ENCODE measurements around the gene SLC10A4.
A peak's percentile ranks its signal among the peaks of the same experiment; 100 is the strongest.

The SLC10A4 gene

DNA sequence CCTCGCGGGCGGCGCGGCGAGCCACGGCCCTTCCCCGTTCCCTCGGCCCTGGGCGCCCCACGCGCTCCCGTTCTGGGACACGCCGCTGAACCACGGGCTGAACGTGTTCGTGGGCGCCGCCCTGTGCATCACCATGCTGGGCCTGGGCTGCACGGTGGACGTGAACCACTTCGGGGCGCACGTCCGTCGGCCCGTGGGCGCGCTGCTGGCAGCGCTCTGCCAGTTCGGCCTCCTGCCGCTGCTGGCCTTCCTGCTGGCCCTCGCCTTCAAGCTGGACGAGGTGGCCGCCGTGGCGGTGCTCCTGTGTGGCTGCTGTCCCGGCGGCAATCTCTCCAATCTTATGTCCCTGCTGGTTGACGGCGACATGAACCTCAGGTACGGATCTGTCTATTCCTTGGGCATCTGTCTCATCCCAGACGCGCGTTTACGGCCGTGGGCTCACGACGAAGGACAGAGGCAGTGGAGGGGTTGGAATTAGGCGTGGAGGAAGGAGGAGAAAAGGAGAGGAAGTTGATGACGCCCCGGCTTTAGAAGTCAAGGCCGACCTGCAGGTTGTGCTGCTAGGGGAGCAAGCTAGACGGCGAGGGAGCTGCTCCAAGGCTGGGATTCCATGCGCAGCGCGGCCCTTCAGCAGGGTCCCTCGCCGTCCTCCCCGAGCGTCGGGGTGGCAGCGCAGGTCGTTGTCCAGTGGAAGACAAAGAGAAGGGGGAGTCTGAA lies 792 bp downstream of the SLC10A4 start:
- no peak overlapping the region for H3K4me3 ChIP-seq (ENCODE audit: control insufficient read depth, low read depth, low read length)
- TF ChIP-seq, protein P1, sequence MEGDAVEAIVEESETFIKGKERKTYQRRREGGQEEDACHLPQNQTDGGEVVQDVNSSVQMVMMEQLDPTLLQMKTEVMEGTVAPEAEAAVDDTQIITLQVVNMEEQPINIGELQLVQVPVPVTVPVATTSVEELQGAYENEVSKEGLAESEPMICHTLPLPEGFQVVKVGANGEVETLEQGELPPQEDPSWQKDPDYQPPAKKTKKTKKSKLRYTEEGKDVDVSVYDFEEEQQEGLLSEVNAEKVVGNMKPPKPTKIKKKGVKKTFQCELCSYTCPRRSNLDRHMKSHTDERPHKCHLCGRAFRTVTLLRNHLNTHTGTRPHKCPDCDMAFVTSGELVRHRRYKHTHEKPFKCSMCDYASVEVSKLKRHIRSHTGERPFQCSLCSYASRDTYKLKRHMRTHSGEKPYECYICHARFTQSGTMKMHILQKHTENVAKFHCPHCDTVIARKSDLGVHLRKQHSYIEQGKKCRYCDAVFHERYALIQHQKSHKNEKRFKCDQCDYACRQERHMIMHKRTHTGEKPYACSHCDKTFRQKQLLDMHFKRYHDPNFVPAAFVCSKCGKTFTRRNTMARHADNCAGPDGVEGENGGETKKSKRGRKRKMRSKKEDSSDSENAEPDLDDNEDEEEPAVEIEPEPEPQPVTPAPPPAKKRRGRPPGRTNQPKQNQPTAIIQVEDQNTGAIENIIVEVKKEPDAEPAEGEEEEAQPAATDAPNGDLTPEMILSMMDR (IDR thresholded peaks at IDR 0.05; ENCODE audit: control insufficient read depth, insufficient read depth, low read depth, low read length, missing control alignments): no peak
- no peak for DNase-seq (ENCODE audit: low read depth)

- TF ChIP-seq, protein P1 (IDR thresholded peaks at IDR 0.05; ENCODE audit: control insufficient read depth, insufficient read depth, low read depth, low read length, missing control alignments): no peak
- no peak overlapping the region for H3K4me3 ChIP-seq (ENCODE audit: control insufficient read depth, low read depth, low read length)
- no peak for DNase-seq (ENCODE audit: low read depth)
Observed at GRCh38 chr4:48484494-48485168, 1.5 kb downstream of the SLC10A4 start.

GRCh38 chr4:48489683-48490011 lies 6.5 kb downstream of the SLC10A4 start:
- H3K4me3 ChIP-seq (ENCODE audit: control insufficient read depth, low read depth, low read length): no peak overlapping the region
- TF ChIP-seq, protein P1 (IDR thresholded peaks at IDR 0.05; ENCODE audit: control insufficient read depth, insufficient read depth, low read depth, low read length, missing control alignments): no peak
- DNase-seq (ENCODE audit: low read depth): no peak

DNA sequence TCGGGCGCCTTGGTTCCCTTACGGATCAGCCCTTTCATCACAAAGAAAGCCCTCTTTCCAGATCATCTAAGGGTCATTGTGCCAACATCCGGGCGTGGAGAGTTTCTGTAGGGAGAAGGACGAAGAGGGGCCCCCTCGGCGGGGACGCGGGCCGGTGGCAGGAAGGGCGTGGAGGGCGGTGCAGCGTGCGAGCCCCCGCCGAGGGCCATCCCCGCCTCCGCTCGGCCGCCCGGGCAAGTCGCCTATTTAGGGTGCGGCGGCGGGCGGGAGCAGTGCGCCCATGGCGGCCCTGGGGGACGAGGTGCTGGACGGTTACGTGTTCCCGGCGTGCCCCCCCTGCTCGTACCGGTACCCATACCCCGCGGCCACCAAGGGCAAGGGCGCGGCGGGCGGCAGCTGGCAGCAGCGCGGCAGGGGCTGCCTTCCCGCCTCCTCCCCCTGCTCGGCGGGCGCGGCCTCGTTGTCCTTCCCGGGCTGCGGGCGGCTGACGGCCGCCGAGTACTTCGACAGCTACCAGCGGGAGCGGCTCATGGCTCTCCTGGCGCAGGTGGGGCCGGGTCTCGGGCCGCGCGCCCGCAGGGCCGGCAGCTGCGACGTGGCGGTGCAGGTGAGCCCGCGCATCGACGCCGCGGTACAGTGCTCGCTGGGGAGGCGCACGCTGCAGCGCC lies 7.0 kb downstream of the SLC10A4 start, which contains the start of gene ZAR1:
Gene ZAR1, plus strand, starts transcription at position 241 of the 668 bp plus-strand sequence. Its CDS starts 40 bp downstream, at position 281.
- H3K4me3 ChIP-seq (ENCODE audit: control insufficient read depth, low read depth, low read length): peak within 1 kb of the TSS; percentile 9
- TF ChIP-seq, protein P1 (IDR thresholded peaks at IDR 0.05; ENCODE audit: control insufficient read depth, insufficient read depth, low read depth, low read length, missing control alignments): no peak
- no peak for DNase-seq (ENCODE audit: low read depth)

DNA sequence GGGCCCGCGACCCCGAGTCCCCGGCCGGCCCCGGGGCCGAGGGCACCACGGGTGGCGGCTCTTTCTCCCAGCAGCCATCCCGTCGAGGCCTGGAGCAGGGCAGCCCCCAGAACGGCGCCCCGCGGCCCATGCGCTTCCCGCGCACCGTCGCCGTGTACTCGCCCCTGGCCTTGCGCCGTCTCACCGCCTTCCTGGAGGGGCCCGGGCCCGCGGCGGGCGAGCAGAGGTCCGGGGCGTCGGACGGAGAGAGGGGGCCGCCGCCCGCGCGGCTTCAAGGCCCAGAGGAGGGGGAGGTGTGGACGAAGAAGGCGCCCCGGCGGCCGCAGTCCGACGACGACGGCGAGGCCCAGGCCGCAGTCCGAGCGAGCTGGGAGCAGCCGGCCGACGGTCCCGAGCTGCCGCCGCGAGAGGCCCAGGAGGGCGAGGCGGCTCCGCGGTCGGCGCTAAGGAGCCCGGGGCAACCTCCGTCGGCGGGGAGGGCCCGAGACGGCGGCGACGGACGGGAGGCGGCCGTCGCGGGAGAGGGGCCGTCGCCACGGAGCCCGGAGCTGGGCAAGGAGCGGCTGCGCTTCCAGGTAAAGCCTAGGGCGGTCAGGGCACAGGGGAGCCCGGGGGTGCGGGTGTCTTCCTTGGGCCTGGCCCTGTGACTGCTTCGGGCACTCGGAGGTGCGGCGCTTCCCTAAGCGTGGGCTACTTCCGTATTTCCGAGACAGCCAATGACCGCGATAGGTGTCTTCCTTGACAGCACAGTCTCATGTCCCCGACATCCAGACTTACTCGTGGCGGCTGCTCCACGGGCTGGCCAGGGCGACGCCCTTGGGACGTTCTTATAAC lies 7.8 kb downstream of the SLC10A4 start:
- no peak for DNase-seq (ENCODE audit: low read depth)
- H3K4me3 ChIP-seq (ENCODE audit: control insufficient read depth, low read depth, low read length): no peak overlapping the region
- TF ChIP-seq, protein P1 (IDR thresholded peaks at IDR 0.05; ENCODE audit: control insufficient read depth, insufficient read depth, low read depth, low read length, missing control alignments): no peak
